SH-SY5Y (cell line): Measurements from ENCODE around the gene UNC45B.

ENCODE experiments used
- GATA2 ChIP-seq: IDR thresholded peaks from 2 replicates; pipeline ENCODE4 v1.6.1; 2011; ENCODE audit warnings: mild to moderate bottlenecking, low read depth, low read length
- GATA3 ChIP-seq: IDR thresholded peaks from 2 replicates; pipeline ENCODE4 v1.6.1; 2011; ENCODE audit warnings: low read depth, mild to moderate bottlenecking, low read length, moderate library complexity

DNA sequence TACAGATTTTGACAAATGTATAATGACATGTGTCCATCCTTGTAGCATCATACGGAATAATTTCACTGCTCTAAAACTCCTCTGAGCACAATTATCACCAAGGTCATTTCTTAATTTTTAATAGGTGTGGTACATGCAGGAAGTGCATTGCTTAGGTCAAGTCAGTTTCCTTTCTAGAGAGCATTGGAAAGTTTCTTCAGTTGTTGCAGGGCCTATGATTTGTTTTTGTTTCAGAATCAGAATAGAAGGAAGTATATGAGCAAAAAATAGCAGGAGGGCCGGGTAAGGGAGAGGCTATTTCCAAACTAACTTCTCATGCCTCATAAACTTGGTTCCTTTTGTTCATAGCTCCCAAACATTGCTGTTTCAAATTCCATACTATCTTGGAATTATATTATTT is 71.3 kb downstream of the UNC45B start:
- TF ChIP-seq GATA2 (no peak), GATA3 (no peak)
